Activated T-helper 1 cell treated with anti-CD3 and anti-CD28 coated beads, Interleukin-12 subunit alpha, Interleukin-12 subunit beta, Interleukin-2, Interleukin-4 antibody, amounts not matched to agents 30 ng/mL and 10 ng/mL and 1 ng/mL, durations not matched to agents 14 hours and 24 hours and 36 hours (primary cell): ENCODE results near the gene CLEC16A. TPM values are rescaled to one million over a fixed set of nuclear protein-coding genes. Genes with fewer than 3 reads are reported as not detected.
"Not testable (repeated sequence)": the region's sequence is repeated elsewhere in the genome, so short reads cannot be mapped to it uniquely, and the experiment has no call there.

Experiments used
- DNase-seq: peaks from one replicate; pipeline ENCODE4 v3.0.0; 2021; ENCODE audit warnings: low spot score
- H3K27ac Mint-ChIP-seq: one replicate; pipeline ENCODE4 v1.8.0; 2021; ENCODE audit warnings: mild to moderate bottlenecking, mixed read lengths
- H3K27me3 Mint-ChIP-seq: one replicate; pipeline ENCODE4 v1.8.0; 2022; ENCODE audit warnings: mild to moderate bottlenecking, moderate library complexity, mixed read lengths; ENCODE audit not compliant: insufficient read depth
- H3K36me3 Mint-ChIP-seq: one replicate; pipeline ENCODE4 v1.8.0; 2021; ENCODE audit warnings: low read depth, mixed read lengths
- H3K4me1 Mint-ChIP-seq: one replicate; pipeline ENCODE4 v1.8.0; 2021; ENCODE audit warnings: low read depth, mixed read lengths
- H3K4me3 Mint-ChIP-seq: one replicate; pipeline ENCODE4 v1.8.0; 2021; ENCODE audit warnings: mild to moderate bottlenecking, moderate library complexity, mixed read lengths
- H3K9me3 Mint-ChIP-seq: one replicate; pipeline ENCODE4 v1.8.0; 2021; ENCODE audit warnings: mixed read lengths
- intact Hi-C: fragments of 100-400 bp; cut with micrococcal nuclease; formaldehyde crosslinking; loops from one replicate; pipeline ENCODE4 v1.15.1; 2024
- total RNA-seq: library from RNA; stranded (reverse); gene quantifications from 2 replicates; pipeline ENCODE4 v1.2.3, GENCODE V29; 2022

The CLEC16A gene
- total RNA-seq, 1 donor from 2014 or later = 37.4 TPM

DNA sequence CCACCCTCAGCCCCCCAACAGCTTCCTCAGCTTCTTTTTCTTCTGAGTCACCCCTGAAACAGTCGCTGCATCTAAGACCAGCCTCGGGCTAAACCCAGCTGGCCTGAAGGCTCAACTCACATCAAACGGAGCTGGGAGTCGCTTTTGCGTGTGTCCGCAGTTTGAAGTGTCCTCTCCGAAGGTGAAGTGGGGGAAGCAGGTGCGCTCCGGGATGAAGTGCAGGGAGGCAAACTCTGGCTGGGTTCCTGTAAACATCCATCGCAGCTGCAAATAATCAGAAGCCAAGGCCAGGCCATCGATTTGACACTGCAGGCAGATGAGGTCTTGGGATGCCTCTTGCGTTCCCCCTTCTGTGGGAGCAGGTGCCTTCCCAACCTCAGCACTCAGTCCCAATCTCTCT, 15.3 kb upstream of the CLEC16A start:
- H3K4me3 Mint-ChIP-seq, H3K27ac Mint-ChIP-seq, DNase-seq, H3K4me1 Mint-ChIP-seq, H3K9me3 Mint-ChIP-seq, H3K27me3 Mint-ChIP-seq, intact Hi-C loops: not testable (repeated sequence)
- H3K36me3 Mint-ChIP-seq = peaks cover 33% of the 10 kb centered on the region

DNA sequence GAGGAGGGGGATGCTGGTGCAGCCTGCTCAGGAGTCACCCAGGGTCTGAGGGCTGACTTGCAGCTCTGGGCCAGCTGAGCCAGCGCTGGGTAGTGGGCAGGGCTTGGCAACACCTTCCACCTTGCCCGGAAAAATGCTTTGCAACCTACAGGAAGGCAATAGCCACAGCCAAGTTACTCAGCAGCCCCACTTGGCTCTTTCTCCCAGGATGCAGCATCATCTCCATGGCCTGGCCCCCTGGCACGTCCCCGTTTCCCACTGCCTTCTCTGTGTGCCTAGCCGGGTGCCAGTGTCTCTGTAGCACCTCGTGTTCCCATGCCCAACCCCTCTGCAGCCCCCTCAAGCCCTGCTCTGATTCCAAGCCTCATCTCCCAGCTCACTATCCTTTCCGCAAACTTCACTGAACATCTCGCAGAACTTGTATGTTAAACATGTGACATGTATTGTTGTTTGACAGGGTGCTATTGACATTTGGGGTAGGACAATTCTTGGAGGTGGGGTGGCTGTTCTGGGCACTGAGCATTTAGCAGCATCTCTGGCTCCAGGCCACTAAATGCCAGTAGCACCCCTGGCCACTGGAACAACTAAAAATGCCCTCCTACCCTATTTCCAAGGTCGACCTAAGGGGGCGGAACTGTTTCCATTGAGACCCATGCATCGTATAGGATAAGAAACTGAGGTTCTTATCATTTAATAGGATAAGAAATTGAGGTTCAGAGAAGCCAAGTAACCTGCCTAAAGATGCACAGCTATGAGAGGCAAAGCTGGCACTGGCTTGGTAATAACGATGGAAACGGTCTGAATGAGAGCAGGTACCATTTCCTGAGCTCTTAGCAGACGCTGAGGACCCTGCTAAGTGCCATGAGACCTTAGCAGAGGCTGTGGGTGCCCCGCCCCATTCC, 14.3 kb upstream of the CLEC16A start:
- no peaks in the 10 kb centered on the region for H3K9me3 Mint-ChIP-seq
- H3K4me1 Mint-ChIP-seq = peaks cover 7% of the 10 kb centered on the region
- intact Hi-C loops = no loop called here
- H3K27me3 Mint-ChIP-seq = no peaks in the 10 kb centered on the region
- no peak overlapping the region for H3K27ac Mint-ChIP-seq
- H3K36me3 Mint-ChIP-seq = peaks cover 25% of the 10 kb centered on the region
- DNase-seq = no peak
- H3K4me3 Mint-ChIP-seq = no peak overlapping the region

- Mint-ChIP-seq H3K4me1 (peaks cover 10% of the 10 kb centered on the region), H3K9me3 (no peaks in the 10 kb centered on the region), H3K27ac (peak overlapping the region; percentile 29), H3K4me3 (no peak overlapping the region), H3K27me3 (no peaks in the 10 kb centered on the region), H3K36me3 (peaks cover 22% of the 10 kb centered on the region)
- intact Hi-C loops = no loop called here
- DNase-seq = no peak
Measured at GRCh38 chr16:10930755-10931093, 13.6 kb upstream of the CLEC16A start.

DNA sequence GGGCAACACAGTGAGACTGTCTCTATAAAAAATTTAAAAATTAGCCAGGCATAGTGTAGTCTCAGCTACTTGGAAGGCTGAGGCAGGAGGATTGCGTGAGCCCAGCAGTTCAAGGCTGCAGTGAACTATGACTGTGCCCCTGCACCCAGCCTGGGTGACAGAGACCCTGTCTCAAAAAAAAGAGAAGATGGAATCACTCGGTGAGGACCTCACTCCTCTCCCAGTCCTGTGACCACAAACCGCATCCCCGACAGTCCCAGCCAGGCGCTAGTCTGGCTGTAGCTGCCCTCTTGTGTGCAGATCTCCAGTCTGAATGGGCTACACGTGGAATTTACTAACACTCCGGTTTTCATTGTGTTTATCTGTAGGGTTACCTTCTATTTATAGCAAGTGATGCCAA, 13.2 kb upstream of the CLEC16A start:
- H3K9me3 Mint-ChIP-seq = no peaks in the 10 kb centered on the region
- intact Hi-C loops = no loop called here
- H3K4me3 Mint-ChIP-seq = no peak overlapping the region
- peaks cover 15% of the 10 kb centered on the region for H3K4me1 Mint-ChIP-seq
- no peaks in the 10 kb centered on the region for H3K27me3 Mint-ChIP-seq
- H3K36me3 Mint-ChIP-seq = peaks cover 22% of the 10 kb centered on the region
- peak overlapping the region; percentile 29 for H3K27ac Mint-ChIP-seq
- DNase-seq = no peak

DNA sequence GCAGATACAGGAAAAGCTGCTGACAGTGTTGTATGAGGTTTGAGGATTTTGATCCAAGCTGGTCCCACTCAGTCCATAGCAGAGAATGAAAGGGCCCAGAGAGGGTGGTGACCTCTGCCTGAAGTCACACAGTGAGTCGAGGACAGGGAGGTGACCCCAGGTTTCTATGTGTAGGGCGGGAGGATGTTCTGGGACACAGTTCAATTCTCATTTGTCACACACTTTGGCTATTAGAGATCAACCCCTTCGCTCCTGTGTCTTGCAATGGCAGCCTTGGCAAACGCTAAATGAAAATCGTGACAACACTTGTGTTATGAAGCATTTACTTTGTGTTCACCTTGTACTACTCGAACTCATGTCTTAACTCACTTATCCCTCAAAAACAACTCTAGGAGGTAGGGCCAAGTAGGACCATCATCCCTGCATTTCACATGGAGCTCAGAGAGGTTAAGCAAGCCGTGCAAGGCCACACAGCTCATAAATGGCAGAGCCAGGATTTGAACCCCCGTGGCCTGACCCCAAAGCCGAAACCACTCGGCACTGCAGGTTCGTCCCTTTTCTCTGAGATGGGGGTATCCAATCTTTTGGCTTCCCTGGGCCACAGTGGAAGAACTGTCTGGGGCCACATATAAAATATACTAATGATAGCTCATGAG, 12.3 kb upstream of the CLEC16A start:
- Mint-ChIP-seq H3K4me1 (peaks cover 24% of the 10 kb centered on the region), H3K4me3 (no peak overlapping the region)

GRCh38 chr16:10932959-10933710, 11.2 kb upstream of the CLEC16A start:
- DNase-seq = no peak
- peak overlapping the region; percentile 34 for H3K27ac Mint-ChIP-seq
- H3K36me3 Mint-ChIP-seq = peaks cover 16% of the 10 kb centered on the region
- H3K9me3 Mint-ChIP-seq = no peaks in the 10 kb centered on the region
- peaks cover 35% of the 10 kb centered on the region for H3K4me1 Mint-ChIP-seq
- intact Hi-C loops = no loop called here
- H3K4me3 Mint-ChIP-seq = no peak overlapping the region
- no peaks in the 10 kb centered on the region for H3K27me3 Mint-ChIP-seq

More for the DNA sequence above, 12.3 kb upstream of the CLEC16A start:
- Mint-ChIP-seq H3K27ac (no peak overlapping the region), H3K36me3 (peaks cover 20% of the 10 kb centered on the region), H3K9me3 (no peaks in the 10 kb centered on the region), H3K27me3 (no peaks in the 10 kb centered on the region)
- intact Hi-C loops = no loop called here
- DNase-seq = no peak

- intact Hi-C loops = no loop called here
- no peak overlapping the region for H3K4me3 Mint-ChIP-seq
- no peaks in the 10 kb centered on the region for H3K27me3 Mint-ChIP-seq
- no peak overlapping the region for H3K27ac Mint-ChIP-seq
- peaks cover 42% of the 10 kb centered on the region for H3K4me1 Mint-ChIP-seq
- DNase-seq = no peak
- H3K36me3 Mint-ChIP-seq = peaks cover 19% of the 10 kb centered on the region
- H3K9me3 Mint-ChIP-seq = no peaks in the 10 kb centered on the region
Measured at GRCh38 chr16:10933865-10934264, 10.5 kb upstream of the CLEC16A start.

DNA sequence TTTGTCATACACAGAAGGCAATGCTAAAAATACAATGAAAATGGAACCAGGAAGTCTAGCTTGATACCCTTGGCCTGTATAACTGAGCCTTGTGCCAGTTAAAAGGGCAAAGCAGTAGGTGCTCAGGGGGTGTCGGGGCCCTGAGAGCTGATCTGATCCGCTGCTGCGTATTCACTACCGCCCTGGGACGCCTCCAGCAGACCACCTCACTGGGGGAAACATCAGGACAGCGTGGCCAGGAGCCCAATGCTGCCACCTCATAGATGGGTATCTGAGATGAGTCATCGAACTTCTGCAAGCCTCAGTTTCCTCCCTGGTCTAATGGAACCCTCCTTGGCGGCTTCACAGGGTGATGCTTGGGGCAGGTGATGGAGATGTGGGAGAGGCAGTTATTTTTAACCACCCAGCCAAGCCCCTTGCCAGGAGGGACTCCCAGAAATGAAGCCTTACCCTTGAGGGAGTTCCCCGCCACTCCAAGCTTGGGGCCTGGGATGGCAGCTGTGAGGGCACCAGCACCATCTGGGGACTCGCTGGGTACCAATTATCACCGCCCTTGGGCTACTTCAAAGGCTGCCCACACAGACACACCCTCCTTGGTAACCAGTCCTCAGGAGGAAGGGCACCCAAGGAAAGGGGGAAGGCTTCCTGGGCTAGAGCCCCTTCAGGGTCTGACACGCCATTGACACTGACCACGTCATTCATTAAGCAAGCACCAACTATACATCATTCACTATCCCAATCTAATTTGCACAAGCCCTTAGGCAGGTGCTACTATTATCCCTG, 9.8 kb upstream of the CLEC16A start:
- intact Hi-C loops = no loop called here
- Mint-ChIP-seq H3K36me3 (peaks cover 24% of the 10 kb centered on the region), H3K4me3 (no peak overlapping the region), H3K9me3 (no peaks in the 10 kb centered on the region), H3K27me3 (no peaks in the 10 kb centered on the region), H3K27ac (no peak overlapping the region), H3K4me1 (peaks cover 48% of the 10 kb centered on the region)
- DNase-seq = no peak

- Mint-ChIP-seq H3K36me3 (peaks cover 29% of the 10 kb centered on the region), H3K27me3 (no peaks in the 10 kb centered on the region), H3K4me1 (peaks cover 50% of the 10 kb centered on the region), H3K4me3 (no peak overlapping the region), H3K9me3 (no peaks in the 10 kb centered on the region), H3K27ac (no peak overlapping the region)
- intact Hi-C loops = no loop called here
- DNase-seq = no peak
Measured at GRCh38 chr16:10935226-10935915, 9.0 kb upstream of the CLEC16A start.

- intact Hi-C loops = no loop called here
- Mint-ChIP-seq H3K4me3 (no peak overlapping the region), H3K27me3 (no peaks in the 10 kb centered on the region), H3K27ac (no peak overlapping the region), H3K4me1 (peaks cover 58% of the 10 kb centered on the region), H3K36me3 (peaks cover 32% of the 10 kb centered on the region), H3K9me3 (no peaks in the 10 kb centered on the region)
- DNase-seq = no peak
Measured at GRCh38 chr16:10936272-10936984, 7.9 kb upstream of the CLEC16A start.

DNA sequence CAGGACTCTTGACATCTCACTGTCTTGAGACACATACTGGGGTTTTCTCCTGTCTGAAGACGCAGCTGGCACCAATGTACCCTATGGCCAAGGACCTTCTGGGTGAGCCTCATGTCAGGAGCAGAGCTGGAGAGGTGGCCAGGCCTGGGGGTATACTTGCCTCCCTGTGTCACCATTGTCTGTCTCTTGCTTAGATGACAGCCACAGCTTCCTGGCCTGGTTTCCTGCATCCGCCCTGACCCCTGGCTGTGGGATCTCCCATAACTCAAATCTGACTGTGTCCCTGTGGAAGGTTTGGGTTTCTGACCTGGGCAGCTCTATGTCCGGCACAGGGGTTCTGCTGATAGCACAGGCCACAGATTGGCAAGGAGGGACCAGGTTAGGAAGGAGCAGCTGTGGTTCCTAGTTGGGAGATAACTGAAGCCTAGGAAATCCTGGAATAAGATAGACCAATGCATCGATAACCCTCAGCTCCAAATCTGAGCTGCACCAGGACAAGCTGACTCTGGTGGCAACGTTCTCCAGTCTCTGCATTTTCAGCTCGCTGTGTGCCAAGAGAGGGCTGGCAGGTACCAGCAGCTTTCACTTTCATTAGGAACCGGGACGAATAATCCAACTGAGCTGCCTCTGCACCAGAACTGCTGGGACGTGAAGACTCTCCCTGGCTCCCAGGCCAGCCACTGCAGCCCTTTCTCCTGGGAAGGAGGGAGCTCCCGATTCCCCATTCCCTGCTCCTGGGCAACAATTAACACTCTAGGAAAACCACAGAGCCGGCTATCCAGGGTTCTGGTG, 7.1 kb upstream of the CLEC16A start:
- DNase-seq = no peak
- Mint-ChIP-seq H3K27me3 (no peaks in the 10 kb centered on the region), H3K27ac (no peak overlapping the region), H3K4me3 (peak overlapping the region; percentile 40), H3K4me1 (peaks cover 58% of the 10 kb centered on the region), H3K36me3 (peaks cover 31% of the 10 kb centered on the region), H3K9me3 (no peaks in the 10 kb centered on the region)
- intact Hi-C loops = no loop called here
